Endothelial cell of umbilical vein (primary cell): ENCODE data around the gene ULBP1.
"Not testable (repeated sequence)": the region's sequence is repeated elsewhere in the genome, so short reads cannot be mapped to it uniquely, and the experiment has no call there.

ENCODE experiments used
- EZH2 ChIP-seq: IDR thresholded peaks from 2 replicates; pipeline ENCODE4 v1.6.1; 2012; ENCODE audit warnings: borderline replicate concordance, low read depth, mild to moderate bottlenecking, moderate library complexity, low read length, inconsistent platforms; ENCODE audit not compliant: severe bottlenecking
- MYC ChIP-seq: IDR thresholded peaks from one replicate; pipeline ENCODE4 v1.6.1; 2011; ENCODE audit warnings: mild to moderate bottlenecking, low read depth, low read length
- POLR2A ChIP-seq: IDR thresholded peaks from 2 replicates; pipeline ENCODE4 v1.6.1; 2012; ENCODE audit warnings: low read depth, mild to moderate bottlenecking, control low read depth, low read length
- TF ChIP-seq, protein P1 (sequence below), 2 donors: IDR thresholded peaks; 1 replicate in 1 of 2; 2 replicates in 1 of 2; pipeline ENCODE4 v1.5.1; 2011; ENCODE audit warnings: low read length in 2 of 2, mild to moderate bottlenecking in 2 of 2, moderate library complexity in 2 of 2, control low read depth in 1 of 2, inconsistent platforms in 1 of 2, low read depth in 1 of 2; ENCODE audit not compliant: insufficient read depth in 1 of 2; ENCODE audit errors: extremely low read depth in 1 of 2

DNA sequence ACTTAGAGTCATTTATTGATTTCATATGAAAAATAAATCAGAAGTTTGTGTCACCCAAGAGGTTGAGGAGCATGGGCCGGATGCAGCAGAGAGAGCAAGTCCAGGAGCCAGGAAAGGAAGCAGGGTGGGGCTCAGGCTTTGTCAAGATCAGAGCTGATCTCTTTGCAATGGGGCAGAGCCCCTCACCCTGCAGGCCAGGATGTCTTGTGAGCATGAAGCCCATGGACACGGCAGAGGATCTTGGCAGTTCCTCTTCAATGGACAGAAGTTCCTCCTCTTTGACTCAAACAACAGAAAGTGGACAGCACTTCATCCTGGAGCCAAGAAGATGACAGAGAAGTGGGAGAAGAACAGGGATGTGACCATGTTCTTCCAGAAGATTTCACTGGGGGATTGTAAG is 5.2 kb downstream of the ULBP1 start:
- TF ChIP-seq MYC, POLR2A, EZH2: not testable (repeated sequence)
- TF ChIP-seq, protein P1, sequence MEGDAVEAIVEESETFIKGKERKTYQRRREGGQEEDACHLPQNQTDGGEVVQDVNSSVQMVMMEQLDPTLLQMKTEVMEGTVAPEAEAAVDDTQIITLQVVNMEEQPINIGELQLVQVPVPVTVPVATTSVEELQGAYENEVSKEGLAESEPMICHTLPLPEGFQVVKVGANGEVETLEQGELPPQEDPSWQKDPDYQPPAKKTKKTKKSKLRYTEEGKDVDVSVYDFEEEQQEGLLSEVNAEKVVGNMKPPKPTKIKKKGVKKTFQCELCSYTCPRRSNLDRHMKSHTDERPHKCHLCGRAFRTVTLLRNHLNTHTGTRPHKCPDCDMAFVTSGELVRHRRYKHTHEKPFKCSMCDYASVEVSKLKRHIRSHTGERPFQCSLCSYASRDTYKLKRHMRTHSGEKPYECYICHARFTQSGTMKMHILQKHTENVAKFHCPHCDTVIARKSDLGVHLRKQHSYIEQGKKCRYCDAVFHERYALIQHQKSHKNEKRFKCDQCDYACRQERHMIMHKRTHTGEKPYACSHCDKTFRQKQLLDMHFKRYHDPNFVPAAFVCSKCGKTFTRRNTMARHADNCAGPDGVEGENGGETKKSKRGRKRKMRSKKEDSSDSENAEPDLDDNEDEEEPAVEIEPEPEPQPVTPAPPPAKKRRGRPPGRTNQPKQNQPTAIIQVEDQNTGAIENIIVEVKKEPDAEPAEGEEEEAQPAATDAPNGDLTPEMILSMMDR (IDR thresholded peaks at IDR 0.05; ENCODE audit: extremely low read depth in 1 of 2, insufficient read depth in 1 of 2, low read depth in 1 of 2, low read length in 2 of 2): not testable (repeated sequence)
